ENCODE data around the gene ATG2A.
A peak's percentile ranks its signal among the peaks of the same experiment; 100 is the strongest.

ATG2A gene

DNA sequence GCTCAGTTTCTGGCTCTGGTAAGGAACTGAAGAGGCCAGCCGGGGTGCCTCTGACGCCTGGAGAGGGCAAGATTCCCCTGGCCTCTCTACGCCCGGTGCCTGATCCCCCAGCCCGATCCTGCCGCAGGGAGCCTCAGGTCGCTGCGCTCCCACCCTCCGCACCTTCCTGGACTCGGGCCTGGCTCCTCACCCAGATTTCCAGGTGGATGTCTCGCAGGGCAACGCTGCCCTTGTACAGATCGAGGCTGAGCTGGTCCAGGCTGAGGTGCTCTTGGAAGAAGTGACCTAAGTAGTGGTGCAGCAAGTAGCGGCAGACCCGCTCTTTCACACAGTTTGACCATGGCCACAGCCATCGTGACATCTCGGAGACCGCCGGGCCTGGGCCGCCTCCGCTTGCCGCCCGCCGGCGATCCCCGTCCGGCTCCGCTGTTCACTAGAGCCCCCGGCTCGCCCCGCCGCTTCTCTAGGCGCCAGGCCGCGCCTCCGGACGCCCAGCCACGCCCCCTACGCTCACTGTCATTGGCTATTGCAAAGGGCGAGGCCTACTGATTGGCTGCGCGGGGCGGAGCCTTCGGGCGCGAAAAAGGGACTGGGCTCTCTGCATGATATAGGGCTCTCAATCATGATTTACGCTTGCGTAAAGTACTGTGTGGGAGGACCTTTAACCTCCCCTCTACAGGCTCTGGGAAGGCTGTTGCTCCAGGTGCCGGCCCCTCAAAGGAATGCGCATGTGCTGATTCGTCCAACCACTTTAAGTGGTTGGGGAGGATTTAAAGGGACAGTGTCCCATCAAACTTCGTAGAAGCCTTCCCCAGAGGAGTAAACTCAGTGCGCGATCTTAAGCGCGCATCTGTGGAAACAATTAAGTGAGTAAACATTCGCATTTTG is at the start of gene ATG2A:
ATG2A (minus strand) TSS at position 435 of the 888 bp plus-strand sequence; CDS start at position 361, 74 bp downstream.
- DNase-seq = peak; percentile 98 to 100

DNA sequence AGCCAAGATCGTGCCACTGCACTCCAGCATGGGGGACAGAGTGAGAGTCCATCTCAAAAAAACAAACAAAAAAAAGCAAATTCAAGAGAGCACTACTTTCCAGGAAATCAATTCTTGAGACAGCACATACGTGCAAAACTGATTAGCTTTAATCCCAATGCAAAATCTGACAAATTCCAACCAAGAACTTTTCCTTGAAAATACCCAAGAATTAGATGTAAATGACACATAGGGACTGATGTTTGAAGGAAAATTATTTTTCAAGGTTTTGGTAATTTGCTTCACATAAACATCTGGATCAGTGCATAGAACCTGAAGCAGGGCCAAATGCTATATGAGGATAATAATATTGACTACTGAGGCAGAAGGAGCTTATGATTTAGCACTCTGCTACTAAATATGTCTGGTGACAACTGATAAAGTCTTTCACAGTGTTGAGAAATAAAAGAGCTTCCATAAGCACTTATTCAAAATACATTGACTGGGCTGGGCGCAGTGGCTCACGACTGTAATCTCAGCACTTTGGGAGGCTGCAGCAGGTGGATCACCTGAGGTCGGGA is 46.1 kb upstream of the ATG2A start:
- DNase-seq = no peak

GRCh38 chr11:64960719-64961118 is 43.7 kb upstream of the ATG2A start:
- DNase-seq = no peak

GRCh38 chr11:64959498-64959897 is 42.5 kb upstream of the ATG2A start:
- DNase-seq = no peak

GRCh38 chr11:64954201-64954600 is 37.2 kb upstream of the ATG2A start:
- no peak for DNase-seq

- no peak for DNase-seq
Measured at GRCh38 chr11:64951529-64951928, 34.5 kb upstream of the ATG2A start.

DNA sequence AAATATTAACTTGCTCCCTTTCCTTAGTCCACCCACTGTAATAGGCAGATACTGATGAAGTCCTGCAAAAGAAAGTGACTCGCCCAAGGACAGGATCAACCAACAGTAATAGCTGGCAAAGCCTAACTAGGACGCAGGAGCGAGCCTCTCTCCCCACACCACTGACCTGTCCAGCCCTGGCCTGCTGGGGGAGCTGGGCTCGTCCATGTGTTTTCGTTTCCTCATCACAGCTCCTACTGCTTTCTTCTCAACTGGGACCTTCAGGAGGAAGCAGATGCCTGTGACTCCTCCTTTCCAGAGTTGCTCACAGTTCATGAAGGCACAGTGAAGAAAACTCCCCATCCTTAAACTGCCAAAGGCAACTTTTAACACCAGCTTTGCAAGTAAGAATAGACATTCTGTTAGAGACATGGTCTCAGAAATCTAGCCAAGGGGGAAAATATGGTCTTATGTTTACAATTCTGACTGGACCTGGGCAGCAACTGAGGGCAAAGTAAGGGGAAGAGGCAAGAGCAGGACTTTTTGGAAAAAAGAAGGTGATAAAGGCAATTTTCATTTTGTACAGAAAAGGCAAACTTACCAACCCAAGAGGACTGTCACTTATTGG is 30.3 kb upstream of the ATG2A start:
- DNase-seq = no peak

GRCh38 chr11:64936539-64936938 is 19.5 kb upstream of the ATG2A start:
- no peak for DNase-seq

- no peak for DNase-seq
Measured at GRCh38 chr11:64935359-64936081, 18.5 kb upstream of the ATG2A start, which contains the start of gene GPHA2. TSS of gene GPHA2 (minus strand) at chr11:64935893. CDS start at chr11:64935460, 433 bp downstream.

DNA sequence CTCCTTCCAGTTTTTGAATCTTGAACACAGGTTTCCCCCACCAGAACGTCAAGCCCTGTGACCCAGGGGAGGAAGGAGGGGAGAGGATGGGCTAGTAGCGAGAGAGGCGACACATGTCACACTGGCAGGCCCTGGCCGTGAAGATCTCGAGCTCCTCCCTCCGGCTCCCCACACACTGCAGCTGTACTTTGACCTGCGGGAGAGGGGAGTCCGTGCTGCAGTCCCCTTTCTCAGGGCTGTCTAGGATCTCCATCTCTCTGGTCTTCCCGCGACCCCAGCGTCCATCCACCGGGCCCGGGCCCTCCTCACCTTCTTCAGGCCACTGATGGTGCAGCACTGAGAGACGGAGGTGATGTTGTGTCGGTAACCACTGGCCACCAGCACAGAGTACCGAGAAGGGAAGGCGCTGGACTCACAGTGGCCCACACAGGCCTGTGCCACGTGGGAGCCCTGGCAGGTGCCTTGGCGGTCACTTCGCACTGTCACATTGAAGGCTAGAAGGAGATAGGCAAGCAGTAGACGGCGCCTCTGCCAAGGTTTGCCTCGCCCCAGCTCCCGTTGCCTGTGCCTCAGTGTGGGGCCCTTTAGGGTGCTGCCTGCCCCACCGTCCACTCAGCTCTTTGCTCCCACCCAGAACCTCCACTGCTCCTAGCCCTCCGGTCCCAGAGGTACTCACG is 17.8 kb upstream of the ATG2A start:
- no peak for DNase-seq

GRCh38 chr11:64933935-64934681 is 17.1 kb upstream of the ATG2A start:
- no peak for DNase-seq

- DNase-seq = no peak
Measured at GRCh38 chr11:64933213-64933934, 16.4 kb upstream of the ATG2A start.

GRCh38 chr11:64932324-64932723 is 15.3 kb upstream of the ATG2A start:
- no peak for DNase-seq

DNA sequence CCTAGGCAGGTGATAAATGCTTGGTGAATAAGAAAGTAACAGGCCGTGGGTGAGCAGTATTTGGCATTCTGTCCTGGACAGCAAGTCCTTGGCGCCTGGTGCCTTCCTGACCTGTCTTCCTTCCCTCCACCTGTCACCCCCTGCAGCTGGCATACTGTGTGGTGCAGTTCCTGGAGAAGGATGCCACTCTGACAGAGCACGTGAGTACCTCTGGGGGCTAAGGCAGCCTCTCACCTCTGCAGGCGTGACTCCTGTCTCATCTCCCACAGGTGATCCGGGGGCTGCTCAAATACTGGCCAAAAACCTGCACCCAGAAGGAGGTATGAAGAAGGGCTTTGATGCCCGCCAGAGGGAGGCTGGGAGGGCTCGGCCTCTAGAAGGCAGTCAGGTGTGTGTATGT is 14.3 kb upstream of the ATG2A start:
- no peak for DNase-seq

DNA sequence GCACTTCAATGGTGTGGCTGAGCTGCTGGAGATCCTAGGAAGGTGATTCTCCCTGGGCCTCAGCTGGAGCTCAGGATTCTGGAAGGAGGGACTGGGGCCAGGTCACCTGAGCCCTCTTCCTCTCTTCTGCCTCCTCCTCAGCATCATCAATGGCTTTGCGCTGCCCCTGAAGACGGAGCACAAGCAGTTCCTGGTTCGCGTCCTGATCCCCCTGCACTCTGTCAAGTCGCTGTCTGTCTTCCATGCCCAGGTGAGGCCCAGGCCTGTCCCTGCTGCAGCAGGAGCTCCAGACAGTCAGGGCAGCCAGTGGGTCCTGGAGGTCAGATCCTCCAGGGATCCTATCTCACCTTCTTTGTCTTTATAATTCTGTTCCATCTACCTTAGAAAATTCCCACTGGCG is 13.3 kb upstream of the ATG2A start:
- no peak for DNase-seq

GRCh38 chr11:64929625-64930024 is 12.6 kb upstream of the ATG2A start:
- DNase-seq = no peak

DNA sequence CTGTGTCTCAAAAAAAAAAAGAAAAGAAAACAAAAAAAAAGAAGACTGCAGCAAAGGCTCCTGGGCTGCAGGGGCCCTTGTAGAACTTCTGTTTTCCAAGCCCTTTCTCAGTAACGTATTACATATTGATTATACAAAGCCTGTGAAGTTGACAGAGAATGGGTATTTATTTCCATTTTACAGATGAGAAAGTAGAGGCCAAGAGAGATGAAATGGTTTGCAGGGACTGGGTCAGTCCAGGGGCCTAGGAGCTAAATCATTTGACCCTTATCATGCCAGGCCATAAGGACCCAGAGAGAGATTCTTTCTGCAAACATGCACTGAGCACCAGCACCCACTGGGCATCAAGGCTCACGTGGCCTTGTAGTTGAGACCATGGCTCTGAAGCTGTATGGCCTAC is 11.9 kb upstream of the ATG2A start:
- DNase-seq = no peak

GRCh38 chr11:64926689-64927088 is 9.7 kb upstream of the ATG2A start:
- no peak for DNase-seq

- no peak for DNase-seq
Measured at GRCh38 chr11:64925536-64926436, 8.8 kb upstream of the ATG2A start.

DNA sequence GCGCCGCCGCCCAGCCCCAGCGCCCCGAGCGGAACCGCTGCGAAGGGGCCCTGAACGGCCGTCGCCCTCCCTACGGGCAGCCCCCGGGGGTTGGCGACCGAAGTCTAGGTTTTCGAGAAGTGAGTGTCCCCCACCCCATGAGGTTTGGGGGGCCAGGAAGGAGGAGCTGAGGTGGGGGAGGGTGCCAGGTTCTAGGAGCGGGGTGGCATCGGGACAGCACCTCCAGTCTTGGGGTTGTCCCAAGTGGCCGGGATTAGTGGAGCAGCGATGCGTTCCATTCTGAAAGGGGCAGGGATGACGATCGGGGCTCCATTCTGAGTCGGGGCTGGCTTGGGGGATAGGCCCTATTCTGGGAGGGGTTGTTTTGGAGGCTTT is 7.9 kb upstream of the ATG2A start:
- DNase-seq = no peak
